Erythroblast (primary cell): ENCODE results near the gene MYLK2.

Experiments
- DNase-seq, 2 experiments: peaks; one replicate each; lab custom pipeline; 2025; lab: John Stamatoyannopoulos, UW
- GATA1 ChIP-seq: IDR thresholded peaks from 2 replicates; pipeline ENCODE4 v1.6.1; 2011; ENCODE audit warnings: low read depth, mild to moderate bottlenecking, control low read depth, low read length, moderate library complexity
- POLR2A ChIP-seq: IDR thresholded peaks from 2 replicates; pipeline ENCODE4 v1.6.1; 2011; ENCODE audit warnings: mild to moderate bottlenecking, low read length

MYLK2 gene

DNA sequence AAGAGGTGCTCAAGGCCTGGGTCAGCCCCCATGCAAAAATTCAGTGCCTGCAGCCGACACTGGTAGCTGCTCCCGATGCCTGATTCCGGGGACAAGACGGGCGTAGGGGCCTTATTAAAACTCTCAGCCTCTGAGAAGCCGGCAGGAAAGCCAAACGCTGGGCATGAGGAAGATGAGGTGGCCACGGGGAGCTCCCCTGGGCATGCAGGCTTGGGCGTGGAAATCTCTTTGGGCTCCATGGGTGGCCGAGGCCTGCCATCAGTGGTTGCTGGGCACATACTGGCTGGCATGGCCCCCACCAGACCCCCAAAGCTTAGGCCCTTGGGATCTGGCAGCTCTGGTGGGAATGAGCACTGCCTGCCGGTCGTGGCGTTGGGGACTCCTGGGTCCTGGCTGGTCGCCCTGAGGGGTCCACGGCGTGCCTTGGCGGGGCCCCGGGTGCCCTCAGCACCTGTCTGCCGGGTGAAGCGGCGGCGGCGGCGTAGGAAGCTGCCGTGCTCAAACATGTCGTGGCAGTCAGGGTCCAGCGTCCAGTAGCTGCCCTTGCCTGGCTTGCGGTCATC is 25.7 kb downstream of the MYLK2 start:
- DNase-seq: no peak
- no peak for TF ChIP-seq POLR2A
- TF ChIP-seq GATA1: no peak

DNA sequence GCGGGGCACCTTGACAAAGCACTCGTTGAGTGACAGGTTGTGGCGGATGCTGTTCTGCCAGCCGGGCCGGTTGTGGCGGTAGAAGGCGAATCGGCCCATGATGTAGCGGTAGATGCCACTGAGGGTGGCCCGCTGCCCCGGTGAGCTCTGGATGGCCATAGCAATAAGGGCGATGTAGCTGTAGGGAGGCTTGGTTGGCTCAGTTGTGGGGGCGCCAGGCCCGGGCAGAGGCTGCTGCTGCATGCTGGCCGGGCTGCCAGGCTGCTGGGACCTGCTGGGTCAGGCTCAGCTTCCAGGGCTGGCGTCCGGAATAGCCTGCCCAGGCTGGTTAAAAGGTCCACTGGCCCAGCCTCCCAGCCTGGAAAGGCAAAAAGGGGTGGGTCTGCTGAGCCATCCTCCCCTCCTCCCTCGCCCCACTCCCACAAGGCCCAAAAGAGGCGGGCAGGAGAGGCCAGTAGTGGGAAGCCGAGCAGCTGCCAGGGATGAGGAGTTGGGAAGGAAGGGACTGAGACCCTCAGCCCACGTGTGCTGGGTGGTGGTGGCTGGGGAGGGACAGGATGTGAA is 26.2 kb downstream of the MYLK2 start, which contains the start of gene FOXS1:
FOXS1 (minus strand) TSS at position 305 of the 564 bp plus-strand sequence; CDS start at position 243, 62 bp downstream.
- no peak for TF ChIP-seq GATA1
- TF ChIP-seq POLR2A: no peak
- DNase-seq: no peak

- no peak for DNase-seq
- no peak for TF ChIP-seq POLR2A
- no peak for TF ChIP-seq GATA1
These were observed 27.6 kb downstream of the MYLK2 start for GRCh38 chr20:31846793-31847138.

DNA sequence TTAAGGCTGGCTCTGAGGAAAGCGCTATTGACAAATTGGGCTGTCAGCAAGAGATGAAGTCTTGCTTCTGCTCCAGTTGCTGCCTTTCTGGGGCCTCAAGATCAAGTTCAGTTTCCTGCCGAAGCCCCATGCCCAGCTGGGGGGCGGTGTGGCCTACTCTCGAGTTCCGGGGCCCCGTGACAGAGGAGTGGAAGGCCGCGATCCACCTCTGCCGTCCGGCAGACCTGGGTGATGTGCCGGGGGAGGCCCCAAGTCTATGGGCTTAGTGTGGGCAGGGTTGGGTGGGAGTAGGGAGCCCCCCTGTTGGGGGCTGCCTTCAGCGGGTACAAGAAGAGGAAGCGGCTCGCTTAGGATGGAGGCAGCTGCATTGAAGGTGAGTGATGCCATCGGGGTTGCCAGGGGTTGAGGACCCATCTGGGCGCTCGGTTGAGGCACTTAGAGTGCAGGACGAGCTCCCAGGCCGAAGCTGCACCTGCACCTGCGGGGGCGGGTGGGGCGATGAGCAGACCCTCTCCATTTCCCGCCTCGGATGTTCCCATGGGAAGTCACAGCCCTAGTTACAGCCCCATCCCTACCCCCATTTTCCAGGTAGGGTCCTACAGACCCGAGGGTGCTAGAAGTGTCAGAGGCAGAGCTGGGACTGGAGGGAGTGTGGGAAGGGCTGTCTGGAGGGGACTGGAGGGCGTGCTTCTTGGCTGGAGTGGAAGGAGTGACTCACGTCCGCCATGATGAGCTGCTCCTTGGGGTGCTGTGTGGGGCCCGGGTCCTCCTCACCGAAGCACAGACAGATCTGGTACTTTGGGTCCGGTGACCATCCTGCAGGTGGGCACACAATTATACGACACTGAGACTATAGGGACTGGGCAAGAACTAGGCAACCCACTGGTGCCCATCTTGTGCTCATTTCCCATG is 29.2 kb downstream of the MYLK2 start:
- no peak for TF ChIP-seq POLR2A
- TF ChIP-seq GATA1: no peak
- no peak for DNase-seq

DNA sequence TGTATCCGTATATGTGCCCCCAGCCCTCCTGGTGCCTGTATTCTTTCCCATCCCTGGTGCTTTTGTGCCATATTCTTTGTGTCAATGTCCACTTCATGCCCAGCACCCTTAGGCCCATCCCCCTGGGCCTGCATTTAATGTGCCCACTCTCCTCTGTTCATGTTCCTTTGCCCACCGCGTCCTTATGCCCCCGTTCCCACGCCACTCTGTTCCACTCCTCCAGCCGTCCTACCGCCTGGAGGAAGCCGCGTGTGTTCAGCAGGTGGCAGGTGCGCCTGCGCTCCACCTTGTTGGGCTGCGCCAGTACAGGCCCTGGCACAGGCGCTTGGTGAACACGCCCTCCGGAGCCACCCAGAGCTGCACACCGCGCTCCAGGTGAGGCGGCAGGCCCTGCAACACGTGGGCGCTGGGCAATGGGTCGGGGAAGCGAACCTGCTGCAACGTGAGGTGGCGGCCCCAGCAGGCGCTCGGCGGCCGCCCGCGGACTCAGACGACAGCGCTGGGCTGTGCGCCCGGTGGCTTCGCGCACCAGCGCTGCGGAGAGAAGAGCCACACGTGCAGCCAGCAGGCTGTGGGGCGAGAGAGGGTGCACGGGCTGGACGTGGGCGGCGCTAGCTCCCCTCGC is 30.3 kb downstream of the MYLK2 start:
- DNase-seq: no peak
- TF ChIP-seq POLR2A (no peak), GATA1 (no peak)

- DNase-seq: no peak
- TF ChIP-seq POLR2A (no peak), GATA1 (no peak)
These were observed 32.2 kb downstream of the MYLK2 start for GRCh38 chr20:31851240-31851955.

- TF ChIP-seq GATA1 (no peak), POLR2A (no peak)
- DNase-seq: no peak
These were observed 34.3 kb downstream of the MYLK2 start for GRCh38 chr20:31853481-31853880.

DNA sequence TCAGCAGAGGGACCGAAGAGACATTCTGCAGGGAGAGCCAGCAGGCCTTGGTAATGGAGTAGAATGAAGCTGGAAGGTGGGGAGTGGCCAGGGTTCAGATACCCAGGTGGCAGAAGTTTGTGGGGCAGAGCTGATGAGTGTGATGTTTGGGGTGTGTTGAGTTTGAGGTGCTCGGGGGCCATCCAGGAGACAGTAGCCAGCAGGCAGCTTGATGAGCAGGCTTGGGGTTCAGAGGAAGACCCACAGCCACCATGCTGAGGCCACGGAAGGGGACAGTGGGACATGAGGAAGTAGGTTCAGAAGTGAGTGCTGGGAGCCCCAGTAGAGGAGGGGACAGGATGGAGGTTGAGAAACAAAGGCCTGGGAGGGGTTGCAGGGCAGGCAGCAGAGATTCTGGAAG is 37.4 kb downstream of the MYLK2 start:
- TF ChIP-seq GATA1 (no peak), POLR2A (no peak)
- no peak for DNase-seq

DNA sequence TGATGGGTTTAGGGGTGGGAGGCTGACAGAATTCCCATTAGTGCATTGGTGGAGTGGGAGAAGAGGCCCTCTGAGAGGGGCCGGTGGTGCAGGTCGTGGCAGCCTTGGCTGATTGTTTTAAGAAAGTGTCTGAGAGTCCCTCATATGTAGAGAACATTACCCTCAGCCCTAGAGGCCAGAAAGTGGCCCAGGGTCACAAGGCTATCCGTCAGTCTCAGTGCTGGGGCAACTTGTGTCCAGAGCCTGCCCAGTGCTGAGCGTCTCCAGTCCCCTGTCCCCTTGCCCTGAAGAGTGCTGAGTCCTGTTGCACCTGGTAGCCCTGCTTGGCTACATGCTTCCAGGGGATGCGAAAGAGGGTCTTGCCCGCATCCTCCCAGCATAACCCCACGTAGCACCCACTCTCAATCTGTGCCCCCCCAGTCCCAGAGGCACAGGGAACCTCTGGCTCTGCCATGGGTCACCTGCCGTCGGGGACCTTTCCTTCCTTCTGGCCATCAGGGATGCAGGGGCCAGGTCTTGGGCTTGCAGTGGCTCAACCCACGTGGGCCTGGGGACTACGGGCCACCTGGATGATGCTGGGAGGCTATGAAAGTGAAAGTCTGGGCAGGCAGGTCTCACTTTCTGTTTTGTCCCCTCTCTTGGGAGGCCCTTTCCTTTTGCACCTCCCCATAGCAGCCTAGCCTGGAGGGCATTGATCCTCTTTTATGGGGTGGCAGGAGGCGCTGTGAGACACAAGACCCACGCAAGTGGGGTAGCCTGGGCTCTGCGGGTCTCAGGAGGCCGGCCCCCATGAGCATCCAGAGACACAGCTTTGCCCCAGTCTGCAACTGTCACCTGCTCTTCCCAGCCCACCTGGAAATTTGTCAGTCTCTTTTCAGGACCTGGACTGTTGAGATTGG is 39.0 kb downstream of the MYLK2 start:
- TF ChIP-seq GATA1 (no peak), POLR2A (no peak)

GRCh38 chr20:31858760-31859083 is 39.6 kb downstream of the MYLK2 start:
- no peak for DNase-seq
- no peak for TF ChIP-seq GATA1
- TF ChIP-seq POLR2A: no peak

More for the DNA sequence above, 39.0 kb downstream of the MYLK2 start:
- DNase-seq: no peak

DNA sequence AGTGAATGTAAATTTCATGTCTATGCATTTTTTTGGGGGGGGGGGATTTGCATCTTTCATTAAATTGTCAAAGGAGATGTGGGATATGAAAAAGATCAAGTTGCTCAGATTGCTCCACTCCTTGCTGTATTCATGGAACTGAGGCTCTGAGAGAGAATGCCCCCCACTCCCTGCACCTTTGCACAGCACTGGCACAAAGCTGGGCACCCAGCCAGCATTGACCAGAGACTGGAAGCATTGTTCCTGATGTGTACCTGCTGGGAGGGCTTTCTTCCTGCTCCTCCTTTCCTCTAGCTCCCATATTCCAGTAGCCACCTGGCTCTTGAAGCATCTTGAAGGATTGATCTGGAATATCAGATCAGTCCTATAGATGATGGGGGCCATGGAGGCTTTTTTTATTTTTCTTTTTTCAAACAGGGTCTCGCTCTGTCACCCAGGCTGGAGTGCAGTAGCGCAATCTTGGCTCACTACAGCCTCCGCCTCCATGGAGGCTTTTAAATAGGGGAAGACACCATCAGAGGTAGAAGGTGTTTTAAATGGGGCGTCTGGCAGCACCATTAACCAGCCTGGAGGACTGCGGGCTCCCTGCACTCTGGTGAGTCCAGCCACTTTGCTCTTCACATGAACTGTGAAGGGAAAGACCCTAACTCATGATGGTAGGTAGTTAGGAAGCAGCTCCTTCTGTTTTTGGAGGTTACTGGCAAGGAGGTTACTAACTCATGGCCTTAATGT is 40.3 kb downstream of the MYLK2 start:
- TF ChIP-seq GATA1 (no peak), POLR2A (no peak)
- no peak for DNase-seq

DNA sequence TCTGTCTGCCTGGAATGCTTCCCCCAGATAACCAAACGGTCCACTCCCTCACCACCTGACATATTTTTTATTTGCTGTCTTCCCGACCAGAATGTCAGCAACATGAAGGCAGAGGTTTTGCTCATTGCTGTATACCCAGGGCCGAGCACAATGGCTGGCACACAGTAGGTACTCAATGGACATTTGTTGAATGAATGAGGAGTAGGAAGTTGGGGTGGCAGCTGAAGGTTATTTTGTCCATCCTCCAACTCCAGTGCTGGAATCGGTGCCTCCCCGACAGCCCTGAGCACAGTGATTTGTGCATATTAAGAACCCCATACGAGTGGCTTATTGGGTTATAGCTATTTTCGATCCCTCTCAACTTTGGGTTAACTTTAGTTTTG is 40.8 kb downstream of the MYLK2 start:
- TF ChIP-seq GATA1 (no peak), POLR2A (no peak)
- no peak for DNase-seq
